ENCODE data around the gene BMERB1.

Gene BMERB1

GRCh38 chr16:15519790-15520189, 85.4 kb downstream of the BMERB1 start:
- DNase-seq (ENCODE audit: insufficient read length, low spot score) (no peak), FAIRE-seq (no peak)
- TF ChIP-seq POU2F2 (IDR thresholded peaks at IDR 0.05; ENCODE audit: low read depth, low read length) (no peak), PAX5 (IDR thresholded peaks at IDR 0.05; ENCODE audit: insufficient read depth, low read length, severe bottlenecking) (no peak), POLR2AphosphoS5 (IDR thresholded peaks at IDR 0.05; ENCODE audit: low read depth, low read length) (no peak), POLR2A (IDR thresholded peaks at IDR 0.05; ENCODE audit: low read depth, low read length) (no peak), SPI1 (IDR thresholded peaks at IDR 0.05; ENCODE audit: low read depth, low read length) (no peak), TAF1 (IDR thresholded peaks at IDR 0.05; ENCODE audit: low read depth, low read length) (no peak)

DNA sequence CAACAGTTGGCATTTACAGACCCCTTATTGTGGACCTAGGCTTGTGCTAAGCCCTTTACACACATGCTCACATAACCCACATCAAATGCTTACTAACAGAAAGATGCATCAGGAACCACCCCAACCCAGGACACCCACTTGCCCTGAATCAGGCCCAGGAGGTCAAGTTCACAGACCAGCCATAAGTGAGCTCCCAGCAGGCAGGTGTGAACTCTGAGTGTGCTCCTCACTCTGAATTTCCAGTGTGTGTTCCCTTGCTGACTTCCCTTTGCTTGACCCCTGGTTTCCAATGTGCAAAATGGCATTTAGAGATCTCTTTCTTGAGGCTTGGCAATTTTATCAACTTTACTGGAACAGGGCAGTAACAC, 87.0 kb downstream of the BMERB1 start:
- TF ChIP-seq SPI1 (IDR thresholded peaks at IDR 0.05; ENCODE audit: low read depth, low read length) (no peak), PAX5 (IDR thresholded peaks at IDR 0.05; ENCODE audit: insufficient read depth, low read length, severe bottlenecking) (no peak), POLR2A (IDR thresholded peaks at IDR 0.05; ENCODE audit: low read depth, low read length) (no peak), TAF1 (IDR thresholded peaks at IDR 0.05; ENCODE audit: low read depth, low read length) (no peak), POU2F2 (IDR thresholded peaks at IDR 0.05; ENCODE audit: low read depth, low read length) (no peak), POLR2AphosphoS5 (IDR thresholded peaks at IDR 0.05; ENCODE audit: low read depth, low read length) (no peak)
- DNase-seq (ENCODE audit: insufficient read length, low spot score) (no peak), FAIRE-seq (no peak)

- TF ChIP-seq PAX5 (IDR thresholded peaks at IDR 0.05; ENCODE audit: insufficient read depth, low read length, severe bottlenecking) (no peak), POLR2A (IDR thresholded peaks at IDR 0.05; ENCODE audit: low read depth, low read length) (no peak), POU2F2 (IDR thresholded peaks at IDR 0.05; ENCODE audit: low read depth, low read length) (no peak), POLR2AphosphoS5 (IDR thresholded peaks at IDR 0.05; ENCODE audit: low read depth, low read length) (no peak), TAF1 (IDR thresholded peaks at IDR 0.05; ENCODE audit: low read depth, low read length) (no peak), SPI1 (IDR thresholded peaks at IDR 0.05; ENCODE audit: low read depth, low read length) (no peak)
- DNase-seq (ENCODE audit: insufficient read length, low spot score) (no peak), FAIRE-seq (no peak)
Measured at GRCh38 chr16:15521758-15522509, 87.5 kb downstream of the BMERB1 start.

GRCh38 chr16:15523092-15523541, 88.7 kb downstream of the BMERB1 start:
- TF ChIP-seq POLR2A (IDR thresholded peaks at IDR 0.05; ENCODE audit: low read depth, low read length) (no peak), PAX5 (IDR thresholded peaks at IDR 0.05; ENCODE audit: insufficient read depth, low read length, severe bottlenecking) (no peak), SPI1 (IDR thresholded peaks at IDR 0.05; ENCODE audit: low read depth, low read length) (no peak), POLR2AphosphoS5 (IDR thresholded peaks at IDR 0.05; ENCODE audit: low read depth, low read length) (no peak), POU2F2 (IDR thresholded peaks at IDR 0.05; ENCODE audit: low read depth, low read length) (no peak), TAF1 (IDR thresholded peaks at IDR 0.05; ENCODE audit: low read depth, low read length) (no peak)
- DNase-seq (ENCODE audit: insufficient read length, low spot score) (no peak), FAIRE-seq (no peak)

- FAIRE-seq = no peak
- TF ChIP-seq TAF1 (IDR thresholded peaks at IDR 0.05; ENCODE audit: low read depth, low read length) = no peak
- no peak for TF ChIP-seq POLR2A (IDR thresholded peaks at IDR 0.05; ENCODE audit: low read depth, low read length)
- no peak for TF ChIP-seq SPI1 (IDR thresholded peaks at IDR 0.05; ENCODE audit: low read depth, low read length)
- TF ChIP-seq POLR2AphosphoS5 (IDR thresholded peaks at IDR 0.05; ENCODE audit: low read depth, low read length) = no peak
- no peak for TF ChIP-seq PAX5 (IDR thresholded peaks at IDR 0.05; ENCODE audit: insufficient read depth, low read length, severe bottlenecking)
- no peak for TF ChIP-seq POU2F2 (IDR thresholded peaks at IDR 0.05; ENCODE audit: low read depth, low read length)
Measured at GRCh38 chr16:15523939-15524338, 89.6 kb downstream of the BMERB1 start.

DNA sequence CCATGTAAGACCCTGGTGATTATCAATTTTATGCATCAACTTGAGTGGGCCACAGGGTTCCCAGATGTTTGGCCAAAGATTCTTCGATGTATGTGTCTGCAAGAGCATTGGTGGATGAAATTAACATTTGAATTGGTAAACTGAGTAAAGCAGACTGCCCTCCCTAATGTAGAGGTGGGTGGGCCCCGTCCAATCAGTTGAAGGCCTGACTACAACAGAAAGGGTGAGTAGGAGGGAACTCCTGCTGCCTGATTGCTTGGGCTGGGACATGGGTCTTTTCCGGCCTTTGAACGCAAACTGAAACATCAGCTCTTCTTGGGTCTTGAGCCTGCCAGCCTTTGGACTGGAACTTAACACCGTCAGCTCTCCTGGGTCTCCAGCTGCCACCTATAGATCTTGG, 90.6 kb downstream of the BMERB1 start:
- FAIRE-seq (no peak), DNase-seq (ENCODE audit: insufficient read length, low spot score) (no peak)
- no peak for TF ChIP-seq PAX5 (IDR thresholded peaks at IDR 0.05; ENCODE audit: insufficient read depth, low read length, severe bottlenecking)
- TF ChIP-seq TAF1 (IDR thresholded peaks at IDR 0.05; ENCODE audit: low read depth, low read length) = no peak
- no peak for TF ChIP-seq POLR2A (IDR thresholded peaks at IDR 0.05; ENCODE audit: low read depth, low read length)
- no peak for TF ChIP-seq SPI1 (IDR thresholded peaks at IDR 0.05; ENCODE audit: low read depth, low read length)
- TF ChIP-seq POLR2AphosphoS5 (IDR thresholded peaks at IDR 0.05; ENCODE audit: low read depth, low read length) = no peak
- TF ChIP-seq POU2F2 (IDR thresholded peaks at IDR 0.05; ENCODE audit: low read depth, low read length) = no peak

More at GRCh38 chr16:15523939-15524338, 89.6 kb downstream of the BMERB1 start:
- no peak for DNase-seq (ENCODE audit: insufficient read length, low spot score)

- FAIRE-seq (no peak), DNase-seq (ENCODE audit: insufficient read length, low spot score) (no peak)
- no peak for TF ChIP-seq POLR2AphosphoS5 (IDR thresholded peaks at IDR 0.05; ENCODE audit: low read depth, low read length)
Measured at GRCh38 chr16:15526097-15526496, 91.7 kb downstream of the BMERB1 start.

GRCh38 chr16:15526731-15527130, 92.3 kb downstream of the BMERB1 start:
- DNase-seq (ENCODE audit: insufficient read length, low spot score) = no peak
- no peak for TF ChIP-seq TAF1 (IDR thresholded peaks at IDR 0.05; ENCODE audit: low read depth, low read length)
- no peak for TF ChIP-seq POU2F2 (IDR thresholded peaks at IDR 0.05; ENCODE audit: low read depth, low read length)
- TF ChIP-seq PAX5 (IDR thresholded peaks at IDR 0.05; ENCODE audit: insufficient read depth, low read length, severe bottlenecking) = no peak
- TF ChIP-seq POLR2A (IDR thresholded peaks at IDR 0.05; ENCODE audit: low read depth, low read length) = no peak
- TF ChIP-seq POLR2AphosphoS5 (IDR thresholded peaks at IDR 0.05; ENCODE audit: low read depth, low read length) = no peak
- no peak for TF ChIP-seq SPI1 (IDR thresholded peaks at IDR 0.05; ENCODE audit: low read depth, low read length)
- no peak for FAIRE-seq

DNA sequence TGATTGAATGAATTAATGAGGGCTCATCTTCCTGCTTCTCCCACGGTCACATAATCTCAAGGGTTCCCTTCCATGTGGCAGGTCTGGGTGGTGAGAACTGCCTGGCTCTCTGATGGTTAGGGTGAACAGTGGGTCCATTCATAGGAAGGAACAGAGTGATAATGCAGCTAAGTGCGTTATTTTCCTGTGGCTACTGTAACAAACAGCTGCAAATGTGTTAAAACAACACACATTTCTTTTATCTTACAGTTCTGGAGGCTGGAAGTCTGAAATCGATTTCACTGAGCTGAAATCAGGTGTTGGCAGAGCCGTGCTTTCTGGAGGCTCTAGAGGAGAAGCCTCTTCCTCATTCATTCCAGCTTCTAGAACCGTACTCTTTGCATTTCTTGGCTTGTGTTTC, 95.3 kb downstream of the BMERB1 start:
- TF ChIP-seq PAX5 (IDR thresholded peaks at IDR 0.05; ENCODE audit: insufficient read depth, low read length, severe bottlenecking) = no peak
- TF ChIP-seq POLR2A (IDR thresholded peaks at IDR 0.05; ENCODE audit: low read depth, low read length) = no peak
- no peak for TF ChIP-seq SPI1 (IDR thresholded peaks at IDR 0.05; ENCODE audit: low read depth, low read length)
- no peak for TF ChIP-seq POLR2AphosphoS5 (IDR thresholded peaks at IDR 0.05; ENCODE audit: low read depth, low read length)
- no peak for TF ChIP-seq TAF1 (IDR thresholded peaks at IDR 0.05; ENCODE audit: low read depth, low read length)
- DNase-seq (ENCODE audit: insufficient read length, low spot score) (no peak), FAIRE-seq (no peak)

DNA sequence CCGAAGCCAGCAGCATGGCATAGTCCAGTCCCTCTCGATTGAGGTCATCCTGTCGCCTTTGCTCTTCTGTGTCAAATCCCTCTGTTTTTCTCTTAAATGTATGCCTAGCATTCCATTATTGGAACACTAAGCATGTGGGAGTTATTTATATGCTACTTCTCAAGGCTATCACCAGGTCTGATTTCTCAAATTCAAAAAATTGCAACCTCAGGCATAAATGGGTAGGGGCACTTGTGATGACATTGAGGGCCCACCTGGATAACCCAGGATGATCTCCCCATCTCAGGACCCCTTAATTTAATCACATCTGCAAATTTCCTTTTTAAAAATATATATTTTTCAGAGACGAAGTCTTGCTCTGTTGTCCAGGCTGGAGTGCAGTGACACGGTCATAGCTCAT, 95.7 kb downstream of the BMERB1 start:
- no peak for DNase-seq (ENCODE audit: insufficient read length, low spot score)
- TF ChIP-seq SPI1 (IDR thresholded peaks at IDR 0.05; ENCODE audit: low read depth, low read length) (no peak), POLR2AphosphoS5 (IDR thresholded peaks at IDR 0.05; ENCODE audit: low read depth, low read length) (no peak), PAX5 (IDR thresholded peaks at IDR 0.05; ENCODE audit: insufficient read depth, low read length, severe bottlenecking) (no peak), TAF1 (IDR thresholded peaks at IDR 0.05; ENCODE audit: low read depth, low read length) (no peak), POLR2A (IDR thresholded peaks at IDR 0.05; ENCODE audit: low read depth, low read length) (no peak), POU2F2 (IDR thresholded peaks at IDR 0.05; ENCODE audit: low read depth, low read length) (no peak)
- no peak for FAIRE-seq

All from GM12891 (cell line).